Adipose tissue (tissue), 3 donors: ENCODE results near the gene ASGR1. TPM values are rescaled to one million over a fixed set of nuclear protein-coding genes. Genes with fewer than 3 reads are reported as not detected.
"Not testable (repeated sequence)": the region's sequence is repeated elsewhere in the genome, so short reads cannot be mapped to it uniquely, and the experiment has no call there.

Source experiments
- H3K27ac ChIP-seq: one replicate; pipeline ENCODE4 v1.5.1; 2013; ENCODE audit warnings: low read depth, low read length
- WGBS, 3 donors: extraction: QIAGEN DNeasy Blood & Tissue Kit; methylation state at CpG; one replicate each; pipeline ENCODE4 v1.1.7; 2013; 5-methylcytosine and 5-hydroxymethylcytosine counted together
- polyA plus RNA-seq, 3 donors: library from polyadenylated mRNA; stranded (reverse); fragments of 200-250 nt; gene quantifications; one replicate each; pipeline ENCODE4 v1.2.3, GENCODE V29; 2013
- donor health status: healthy with polysubstance abuse.
- donor health status: Bipolar disorder and iron deficiency.
- donor health status: healthy.

The ASGR1 gene
- polyA plus RNA-seq, 3 donors, result 1.0 to 3.4 (median 2.5) TPM

- 17 to 27% (median 25%) methylated on average over 9 of the region's 9 CpGs for WGBS, 3 donors
- no peak overlapping the region for H3K27ac ChIP-seq
Observed at GRCh38 chr17:7136266-7136877, 42.8 kb downstream of the ASGR1 start.

DNA sequence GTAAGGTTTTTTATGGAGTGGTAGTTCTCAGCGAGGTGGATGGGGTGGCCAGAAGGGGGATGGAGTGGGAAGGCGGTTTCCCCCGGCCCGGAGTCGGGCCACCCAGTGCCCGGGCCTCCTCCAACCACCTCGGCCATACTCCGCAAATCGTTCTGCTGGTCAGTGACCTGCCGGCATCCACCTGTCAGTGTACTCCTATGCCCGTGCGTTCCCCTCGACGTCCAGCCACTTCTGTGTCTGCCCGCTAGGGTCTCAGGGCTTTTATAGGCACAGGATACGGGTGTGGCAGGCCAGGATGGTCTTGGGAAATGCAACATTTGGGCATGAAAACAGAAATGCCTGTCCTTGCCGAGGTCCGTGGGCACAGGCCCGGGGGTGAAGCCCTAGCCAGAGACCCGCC is 45.3 kb downstream of the ASGR1 start:
- H3K27ac ChIP-seq, result no peak overlapping the region
- 66 to 81% (median 72%) methylated on average over 20 of the region's 20 CpGs for WGBS, 3 donors

- 16 to 34% (median 22%) methylated on average over 19 of the region's 19 CpGs for WGBS, 3 donors
- no peak overlapping the region for H3K27ac ChIP-seq
Observed at GRCh38 chr17:7133424-7133823, 45.7 kb downstream of the ASGR1 start.

- 23 to 49% (median 27%) methylated on average over 7 of the region's 7 CpGs for WGBS, 3 donors
- H3K27ac ChIP-seq, result no peak overlapping the region
Observed at GRCh38 chr17:7132511-7133094, 46.6 kb downstream of the ASGR1 start.

GRCh38 chr17:7131423-7131791 is 47.8 kb downstream of the ASGR1 start:
- no peak overlapping the region for H3K27ac ChIP-seq
- WGBS, 3 donors, result 79 to 95% (median 86%) methylated on average over 5 of the region's 5 CpGs

DNA sequence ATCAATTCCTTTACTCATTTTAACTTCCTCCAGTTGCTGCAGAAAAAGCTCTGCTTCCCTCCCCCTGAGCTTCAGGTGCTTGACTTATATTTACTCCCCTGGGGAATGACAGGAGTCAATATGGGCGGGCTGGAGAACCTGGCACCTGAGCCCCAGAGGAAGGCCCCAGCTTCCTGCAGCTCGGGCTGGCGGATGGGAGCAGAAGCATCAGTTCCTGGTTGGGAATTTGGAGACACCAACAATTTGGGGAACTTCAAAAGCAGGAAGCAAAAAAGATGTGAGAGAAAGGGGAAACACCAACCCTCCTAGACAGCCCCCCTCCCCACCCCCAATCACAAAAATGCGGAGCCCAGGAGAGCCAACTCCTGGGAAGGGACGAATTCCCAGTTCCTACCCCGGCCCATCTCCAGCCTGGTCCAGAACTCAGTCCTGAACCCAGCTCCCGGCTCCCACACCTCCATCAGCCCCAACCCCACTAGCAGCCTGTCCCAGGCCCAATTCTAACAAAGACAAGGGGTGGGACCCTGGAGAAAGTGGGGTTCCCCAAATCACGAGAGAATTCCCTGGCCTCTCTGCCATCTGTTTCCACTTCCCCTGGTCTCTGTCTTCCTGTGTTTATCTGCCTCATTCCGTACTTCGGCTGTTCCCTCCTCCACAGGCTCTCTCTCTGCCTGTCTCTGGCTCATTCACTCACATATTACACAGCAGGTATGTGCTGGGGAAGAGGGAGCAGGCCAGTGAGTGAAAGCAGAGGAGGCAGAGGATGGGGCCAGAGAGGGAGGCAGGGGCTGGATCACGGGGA is 48.3 kb downstream of the ASGR1 start:
- WGBS, 3 donors, result 23 to 49% (median 31%) methylated on average over 11 of the region's 11 CpGs

GRCh38 chr17:7129311-7129710 is 49.9 kb downstream of the ASGR1 start:
- 90 to 94% (median 93%) methylated on average over 8 of the region's 8 CpGs for WGBS, 3 donors
- no peak overlapping the region for H3K27ac ChIP-seq

More for the DNA sequence above, 48.3 kb downstream of the ASGR1 start:
- no peak overlapping the region for H3K27ac ChIP-seq

GRCh38 chr17:7128160-7128559 is 51.0 kb downstream of the ASGR1 start:
- no peak overlapping the region for H3K27ac ChIP-seq
- WGBS, 3 donors, result 66 to 80% (median 69%) methylated on average over 5 of the region's 5 CpGs

GRCh38 chr17:7127501-7127900 is 51.7 kb downstream of the ASGR1 start:
- not testable (repeated sequence) for H3K27ac ChIP-seq
- 85 to 87% (median 86%) methylated on average over 4 to 5 of the region's 5 CpGs for WGBS, 3 donors

GRCh38 chr17:7126386-7126785 is 52.8 kb downstream of the ASGR1 start:
- H3K27ac ChIP-seq, result not testable (repeated sequence)
- WGBS, 3 donors, result 79 to 84% (median 82%) methylated on average over 12 of the region's 12 CpGs

- 82 to 94% (median 91%) methylated on average over 5 of the region's 5 CpGs for WGBS, 3 donors
- no peak overlapping the region for H3K27ac ChIP-seq
Observed at GRCh38 chr17:7124923-7125322, 54.2 kb downstream of the ASGR1 start.

DNA sequence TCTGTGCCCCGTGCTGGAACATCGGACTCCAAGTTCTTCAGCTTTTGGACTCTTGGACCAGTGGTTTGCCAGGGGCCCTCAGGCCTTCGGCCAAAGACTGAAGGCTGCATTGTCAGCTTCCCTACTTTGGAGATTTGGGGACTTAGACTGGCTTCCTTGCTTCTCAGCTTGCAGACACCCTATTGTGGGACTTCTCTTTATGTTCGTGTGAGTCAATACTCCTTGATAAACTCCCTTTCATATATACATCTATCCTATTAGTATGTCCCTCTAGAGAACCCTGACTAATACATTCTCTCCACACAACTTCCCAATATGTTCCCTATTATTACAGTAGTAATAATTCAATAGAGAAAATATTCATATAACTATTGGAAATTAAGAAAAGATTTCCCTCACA is 55.3 kb downstream of the ASGR1 start:
- H3K27ac ChIP-seq, result no peak overlapping the region
- WGBS, 3 donors, result 81 to 88% (median 81%) methylated on average over 4 of the region's 4 CpGs

Other genes starting within 250 kb of the ASGR1 start
- under 1 TPM in 1 of 3 donors, not detected in 2; 0.13 TPM for gene ALOX12, start 183.3 kb downstream of the ASGR1 start, polyA plus RNA-seq
- 100 to 1,000 TPM; 133 to 384 (median 349) TPM for gene RNASEK, start 166.7 kb downstream of the ASGR1 start, polyA plus RNA-seq
- gene BCL6B, start 156.3 kb downstream of the ASGR1 start, polyA plus RNA-seq, result 10 to 100 TPM in 2 of 3 donors, 1 to 10 TPM in 1; 3.1 to 23.0 (median 16.6) TPM
- gene SLC16A13, start 143.4 kb downstream of the ASGR1 start, polyA plus RNA-seq, result 1 to 10 TPM in 2 of 3 donors, under 1 TPM in 1; 0.89 to 2.4 (median 1.8) TPM
- 1 to 10 TPM; 2.2 to 9.7 (median 2.5) TPM for gene SLC16A11, start 135.3 kb downstream of the ASGR1 start, polyA plus RNA-seq
- gene CLEC10A, start 99.1 kb downstream of the ASGR1 start, polyA plus RNA-seq, result 10 to 100 TPM in 1 of 3 donors, 1 to 10 TPM in 2; 1.3 to 16.1 (median 8.8) TPM
- 1 to 10 TPM in 2 of 3 donors, under 1 TPM in 1; 0.37 to 4.3 (median 1.9) TPM for gene ASGR2, start 64.5 kb downstream of the ASGR1 start, polyA plus RNA-seq
- 10 to 100 TPM in 1 of 3 donors, 1 to 10 TPM in 2; 3.3 to 26.3 (median 5.5) TPM for gene DLG4, start 40.5 kb upstream of the ASGR1 start, polyA plus RNA-seq
- gene ACADVL, start 40.6 kb upstream of the ASGR1 start, polyA plus RNA-seq, result 100 to 1,000 TPM; 563 to 988 (median 674) TPM
- 10 to 100 TPM in 2 of 3 donors, 1 to 10 TPM in 1; 9.9 to 31.3 (median 17.2) TPM for gene DVL2, start 55.1 kb upstream of the ASGR1 start, polyA plus RNA-seq
- gene PHF23, start 60.1 kb upstream of the ASGR1 start, polyA plus RNA-seq, result 10 to 100 TPM; 11.5 to 29.4 (median 24.4) TPM
- gene GABARAP, start 63.1 kb upstream of the ASGR1 start, polyA plus RNA-seq, result 1,000 to 10,000 TPM in 1 of 3 donors, 100 to 1,000 TPM in 2; 485 to 1,093 (median 668) TPM
- 10 to 100 TPM; 53.1 to 94.1 (median 91.8) TPM for gene CTDNEP1, start 72.4 kb upstream of the ASGR1 start, polyA plus RNA-seq
- gene ELP5, start 72.8 kb upstream of the ASGR1 start, polyA plus RNA-seq, result 10 to 100 TPM; 19.0 to 64.1 (median 40.3) TPM
- 10 to 100 TPM in 1 of 3 donors, 1 to 10 TPM in 2; 4.8 to 88.9 (median 6.7) TPM for gene CLDN7, start 83.1 kb upstream of the ASGR1 start, polyA plus RNA-seq
- gene SLC2A4, start 102.3 kb upstream of the ASGR1 start, polyA plus RNA-seq, result 10 to 100 TPM; 10.2 to 41.8 (median 31.4) TPM
- gene YBX2, start 115.3 kb upstream of the ASGR1 start, polyA plus RNA-seq, result 1 to 10 TPM in 2 of 3 donors, under 1 TPM in 1; 0.95 to 6.0 (median 2.2) TPM
- 100 to 1,000 TPM; 204 to 587 (median 428) TPM for gene EIF5A, start 128.3 kb upstream of the ASGR1 start, polyA plus RNA-seq
- gene GPS2, start 136.0 kb upstream of the ASGR1 start, polyA plus RNA-seq, result 10 to 100 TPM; 40.1 to 55.5 (median 47.5) TPM
- 10 to 100 TPM; 11.8 to 25.2 (median 17.9) TPM for gene NEURL4, start 150.0 kb upstream of the ASGR1 start, polyA plus RNA-seq
- 10 to 100 TPM in 1 of 3 donors, 1 to 10 TPM in 2; 4.0 to 12.7 (median 5.2) TPM for gene ACAP1, start 157.2 kb upstream of the ASGR1 start, polyA plus RNA-seq
- 10 to 100 TPM in 1 of 3 donors, 1 to 10 TPM in 2; 6.3 to 11.2 (median 9.9) TPM for gene KCTD11, start 172.8 kb upstream of the ASGR1 start, polyA plus RNA-seq
- gene TMEM95, start 175.8 kb upstream of the ASGR1 start, polyA plus RNA-seq, result not detected
- 1 to 10 TPM; 2.1 to 8.0 (median 5.5) TPM for gene TNK1, start 201.7 kb upstream of the ASGR1 start, polyA plus RNA-seq
- 10 to 100 TPM; 15.1 to 48.2 (median 42.3) TPM for gene PLSCR3, start 215.2 kb upstream of the ASGR1 start, polyA plus RNA-seq
- gene TMEM256, start 224.7 kb upstream of the ASGR1 start, polyA plus RNA-seq, result 100 to 1,000 TPM in 2 of 3 donors, 10 to 100 TPM in 1; 86.0 to 252 (median 173) TPM
- 10 to 100 TPM in 2 of 3 donors, 1 to 10 TPM in 1; 2.9 to 11.4 (median 10.5) TPM for gene NLGN2, start 228.5 kb upstream of the ASGR1 start, polyA plus RNA-seq
- not detected for gene SPEM1, start 241.0 kb upstream of the ASGR1 start, polyA plus RNA-seq
- not detected for gene SPEM2, start 246.2 kb upstream of the ASGR1 start, polyA plus RNA-seq
- gene SPEM3, start 249.5 kb upstream of the ASGR1 start, polyA plus RNA-seq, result not detected